Measurements from ENCODE around the gene GPRC5B.

GRCh38 chr16:19933740-19934139 lies 49.1 kb upstream of the GPRC5B start:
- no peak for TF ChIP-seq CTCF (conservative IDR thresholded peaks at IDR 0.05)
- TF ChIP-seq EZH2 (IDR thresholded peaks at IDR 0.05; ENCODE audit: low read depth): no peak

All from PC-9 (cell line).